ENCODE measurements around the gene ETV5.

ETV5 gene

DNA sequence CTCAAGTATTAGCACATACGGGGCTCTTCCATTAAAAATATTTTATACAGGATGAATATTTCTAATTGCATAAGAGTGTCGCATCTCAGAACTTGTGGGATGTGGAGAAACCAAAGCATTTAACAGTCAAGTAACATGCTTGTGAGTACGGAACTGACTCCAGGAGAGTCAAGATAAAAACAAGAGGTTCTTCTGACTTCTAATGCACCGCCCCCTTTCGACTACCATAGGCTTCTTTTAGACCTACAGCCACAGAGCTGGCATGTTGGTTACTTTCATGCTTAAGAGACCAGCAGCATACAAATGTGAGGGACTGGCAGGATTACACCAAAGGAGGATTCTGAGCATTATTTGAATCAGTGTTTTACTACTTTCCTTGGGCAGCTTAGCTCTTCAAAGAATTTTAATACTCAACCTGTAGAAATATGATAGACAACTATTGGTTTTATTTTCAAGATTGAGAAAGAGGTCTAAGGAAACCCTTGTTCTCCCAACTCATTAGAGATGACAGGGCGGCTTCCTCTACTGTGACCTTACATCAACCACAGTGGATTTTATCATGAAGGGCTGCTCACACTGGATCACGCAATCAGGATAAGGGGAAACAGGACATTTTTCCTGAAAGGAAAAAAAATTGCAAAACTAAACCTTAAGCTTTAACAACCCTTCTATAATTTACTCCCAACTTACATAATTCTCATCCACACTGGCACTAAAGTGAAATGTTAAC is 14.0 kb downstream of the ETV5 start:
- no peak for DNase-seq

GRCh38 chr3:186094271-186094670 is 14.6 kb downstream of the ETV5 start:
- no peak for DNase-seq

DNA sequence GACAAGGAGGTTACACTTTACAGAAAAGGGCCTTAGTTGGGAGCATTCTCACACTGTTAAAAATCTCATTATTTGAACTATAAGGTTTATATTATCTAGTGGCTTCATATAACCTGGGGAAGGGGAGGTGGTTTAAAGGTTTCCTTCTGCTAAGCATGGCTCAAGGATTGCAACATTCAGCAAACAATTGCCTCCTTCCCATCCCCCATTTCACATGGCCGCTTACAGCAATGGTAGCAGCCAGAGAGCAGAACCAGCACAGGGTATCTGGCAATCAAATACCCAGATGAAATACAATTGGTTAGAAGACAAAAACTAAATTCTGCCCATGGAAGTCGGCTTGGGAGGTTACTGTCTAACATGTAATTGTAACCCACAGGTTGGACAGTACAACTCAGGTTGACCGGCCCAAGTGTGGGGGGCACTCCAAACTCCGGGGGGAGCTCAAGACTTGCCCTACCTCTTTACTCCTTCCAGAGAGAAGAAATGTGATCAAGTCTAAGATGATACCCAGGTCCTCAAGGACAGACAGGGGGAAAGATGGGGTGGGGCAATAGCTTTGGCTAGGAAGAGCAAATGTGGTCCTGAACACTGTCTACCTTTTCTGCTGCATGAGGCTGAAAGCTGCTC is 15.5 kb downstream of the ETV5 start:
- DNase-seq = no peak

DNA sequence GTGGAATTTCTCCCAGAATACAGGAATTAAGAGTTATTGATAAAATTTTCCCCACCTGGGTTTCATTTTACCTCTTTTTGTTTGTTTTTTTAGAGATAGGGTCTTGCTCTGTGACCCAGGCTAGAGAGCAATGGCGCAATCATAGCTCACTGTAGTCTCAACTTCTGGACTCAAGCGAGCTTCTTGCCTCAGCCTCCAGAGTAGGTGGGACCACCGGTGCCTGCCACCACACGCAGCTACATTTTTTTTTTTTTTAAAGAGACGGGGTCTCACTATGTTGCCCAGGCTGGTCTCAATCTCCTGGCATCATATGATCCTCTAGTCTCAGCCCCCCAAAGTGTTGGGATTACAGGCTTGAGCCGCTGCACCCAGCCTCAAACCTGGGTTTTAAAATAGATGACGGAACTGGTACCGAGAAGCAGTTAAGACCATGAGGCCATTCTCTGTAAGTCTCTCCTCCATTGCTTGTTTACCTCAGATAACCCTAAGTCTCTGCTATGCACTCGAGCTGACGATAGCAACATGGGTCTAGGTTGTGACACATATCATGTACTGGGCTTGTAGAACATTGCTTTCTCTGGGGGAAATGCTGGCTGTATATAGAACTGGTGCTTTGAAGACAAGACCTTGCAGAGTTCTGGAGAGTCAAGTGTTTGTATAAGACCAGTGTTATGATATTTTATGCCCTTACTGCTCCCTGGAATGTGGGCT is 16.4 kb downstream of the ETV5 start:
- no peak for DNase-seq

DNA sequence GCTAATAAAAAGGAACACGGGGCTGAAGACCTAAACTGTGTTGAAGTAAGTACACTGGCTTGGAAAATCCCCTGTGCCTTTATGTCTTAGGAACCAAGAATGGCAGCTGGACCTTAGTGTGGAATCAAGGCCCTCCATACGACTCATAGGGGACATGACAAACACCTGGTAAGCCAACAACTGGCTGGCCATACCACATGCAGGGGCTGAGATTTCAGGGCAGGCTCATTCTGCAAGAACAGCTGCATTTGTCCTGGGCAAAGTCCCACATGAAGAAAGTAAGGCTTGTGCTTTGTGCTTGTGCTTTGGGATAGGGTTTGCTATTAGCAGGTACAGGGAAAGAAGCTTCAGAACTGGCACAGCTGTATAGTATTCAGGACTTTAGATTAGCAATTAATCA is 18.0 kb downstream of the ETV5 start:
- DNase-seq = no peak

DNA sequence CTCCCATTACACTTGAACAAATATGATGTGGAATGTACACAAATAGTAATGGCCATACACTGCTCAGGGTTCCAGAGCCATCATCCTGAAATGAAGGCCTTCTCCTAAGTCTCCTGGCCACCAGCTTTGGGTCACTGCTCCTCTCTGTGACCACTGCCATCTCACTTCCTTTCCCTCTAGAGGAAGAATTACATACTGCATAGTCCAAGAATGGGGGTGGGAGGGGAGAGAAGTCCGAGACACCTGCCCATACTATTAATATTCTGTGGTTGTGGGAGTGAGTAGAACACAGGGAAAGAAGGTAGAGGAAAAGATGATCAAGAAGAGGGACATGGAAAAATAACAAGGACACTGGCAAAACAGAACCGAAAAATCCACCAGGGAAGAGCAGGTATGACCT is 20.6 kb downstream of the ETV5 start:
- DNase-seq = no peak

DNA sequence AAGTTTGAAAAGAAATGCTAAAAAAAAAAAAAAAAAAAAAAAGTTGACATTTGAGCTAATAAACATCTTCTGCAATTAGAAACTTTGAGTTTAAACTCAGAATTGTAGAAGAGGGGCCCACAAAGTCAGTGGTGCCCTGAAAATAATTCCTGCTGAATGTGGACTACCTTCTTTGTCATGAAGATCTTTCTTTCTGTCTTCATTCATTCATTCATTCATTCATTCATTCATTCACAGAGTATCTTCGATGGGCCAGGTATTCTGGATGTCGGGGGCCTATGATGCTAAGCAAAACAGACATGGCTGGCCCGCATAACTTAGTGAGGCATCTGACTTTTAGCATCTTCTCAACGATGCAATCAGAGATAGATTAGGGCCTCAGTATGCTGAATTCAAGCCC is 24.6 kb downstream of the ETV5 start:
- no peak for DNase-seq

- peak; percentile 37 for DNase-seq
Observed at GRCh38 chr3:186083746-186084145, 25.1 kb downstream of the ETV5 start.

DNA sequence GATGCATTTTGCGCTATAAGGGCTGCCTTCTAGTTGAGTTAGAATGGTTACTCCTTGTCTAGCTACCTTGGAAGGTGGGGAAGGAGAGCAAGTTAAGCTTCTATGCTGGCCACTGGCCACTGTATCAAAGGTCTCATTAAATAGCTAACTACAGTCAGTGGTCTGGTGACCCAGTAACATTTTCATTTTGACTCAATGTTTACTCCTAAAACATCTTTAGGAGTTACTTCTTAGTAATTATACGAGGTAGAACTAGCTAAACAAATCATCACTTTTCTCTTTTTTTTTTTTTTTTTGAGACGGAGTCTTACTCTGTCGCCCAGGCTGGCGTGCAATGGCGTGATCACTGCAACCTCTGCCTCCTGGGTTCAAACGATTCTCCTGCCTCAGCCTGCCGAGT is 26.7 kb downstream of the ETV5 start:
- no peak for DNase-seq

GRCh38 chr3:186081678-186082077 is 27.2 kb downstream of the ETV5 start:
- no peak for DNase-seq

- no peak for DNase-seq
Observed at GRCh38 chr3:186080849-186081438, 27.9 kb downstream of the ETV5 start.

DNA sequence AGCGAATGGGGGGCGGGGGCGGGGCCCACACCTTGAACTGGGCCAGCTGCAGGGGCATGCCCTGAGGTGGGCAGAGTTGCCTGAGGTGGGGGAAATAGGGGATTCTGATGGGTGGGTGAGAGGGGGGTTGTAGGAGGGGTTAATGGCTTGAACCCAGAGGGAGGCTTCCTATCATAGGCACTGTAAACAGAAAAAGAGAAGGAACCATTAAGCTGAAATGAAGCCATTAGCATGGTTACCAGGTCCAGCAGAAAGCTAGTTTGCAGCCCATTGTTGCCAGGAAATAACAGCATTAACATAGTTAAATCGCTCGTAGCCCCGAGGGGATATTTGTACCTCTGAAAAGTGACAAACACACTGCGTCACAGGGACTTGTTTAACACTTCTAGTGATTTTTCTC is 29.0 kb downstream of the ETV5 start:
- no peak for DNase-seq

- DNase-seq = no peak
Observed at GRCh38 chr3:186077466-186077865, 31.4 kb downstream of the ETV5 start.

DNA sequence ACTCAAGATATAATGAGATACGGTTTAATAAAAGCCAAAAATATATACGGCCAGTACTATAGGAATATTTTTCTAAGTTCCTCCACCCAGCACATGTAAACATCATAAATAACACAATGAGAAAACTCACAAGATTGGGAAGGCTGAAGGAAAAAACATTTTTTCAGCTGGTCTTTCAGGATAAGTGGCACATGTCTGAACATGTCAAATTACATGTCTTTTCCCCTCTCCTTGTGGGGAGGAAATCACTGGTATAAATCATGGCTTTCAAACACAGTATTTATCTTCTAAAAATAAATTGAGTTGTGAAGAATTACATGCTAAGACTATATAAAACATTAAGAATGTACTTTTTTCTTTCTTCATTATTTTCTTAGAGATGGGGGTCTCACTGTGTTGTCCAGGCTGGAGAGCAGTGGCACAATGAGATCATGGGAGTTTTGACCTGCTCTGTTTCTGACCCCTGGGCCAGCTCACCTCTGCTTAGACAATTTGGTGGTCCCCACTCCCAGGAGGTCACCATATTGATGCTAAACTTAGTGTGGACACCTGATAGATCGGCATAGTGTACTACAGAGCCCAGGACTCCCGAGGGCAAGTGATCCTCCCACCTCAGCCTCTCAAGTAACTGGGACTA is 32.8 kb downstream of the ETV5 start:
- no peak for DNase-seq

GRCh38 chr3:186075489-186075888 is 33.4 kb downstream of the ETV5 start:
- DNase-seq = no peak

DNA sequence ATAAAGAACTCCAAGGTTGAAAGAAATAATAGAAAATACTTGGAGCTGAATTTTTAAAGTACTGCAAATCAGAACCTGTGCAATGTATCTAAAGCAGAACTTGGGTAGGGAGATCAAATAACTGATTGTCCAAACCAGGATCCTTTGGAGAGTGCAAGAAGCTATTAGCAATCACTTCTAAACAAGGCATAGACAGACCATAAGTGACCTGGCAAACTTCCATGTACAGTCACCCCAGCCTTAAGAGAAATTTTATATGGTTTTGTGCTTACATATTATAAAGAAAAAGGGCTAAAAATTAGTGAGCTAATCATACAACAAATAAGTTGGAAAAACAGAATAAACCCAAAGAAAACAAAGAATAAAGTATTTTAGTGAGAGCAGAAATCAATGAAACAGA is 35.2 kb downstream of the ETV5 start:
- DNase-seq = no peak

GRCh38 chr3:186070996-186071395 is 37.9 kb downstream of the ETV5 start:
- no peak for DNase-seq

DNA sequence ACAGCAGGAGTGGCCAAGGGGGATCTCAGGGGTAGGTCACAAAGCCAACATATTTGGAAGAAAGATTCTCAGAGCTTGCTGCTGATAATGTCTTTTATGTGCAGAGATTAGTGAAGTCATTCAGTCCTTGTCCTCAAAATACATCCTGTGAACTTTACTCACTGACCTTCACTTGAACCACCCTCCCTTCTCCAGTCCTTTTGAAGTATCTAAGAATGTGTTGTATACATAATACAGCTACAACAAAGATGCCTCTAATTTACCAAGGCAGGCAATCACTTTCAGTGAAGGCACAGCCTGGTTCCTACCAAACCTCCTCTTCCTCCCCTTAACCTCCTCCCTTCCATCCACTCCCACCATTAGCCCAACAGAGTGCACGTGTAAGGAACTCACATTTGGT is 38.3 kb downstream of the ETV5 start:
- no peak for DNase-seq

GRCh38 chr3:186070133-186070532 is 38.8 kb downstream of the ETV5 start:
- no peak for DNase-seq

- no peak for DNase-seq
Observed at GRCh38 chr3:186069199-186069598, 39.7 kb downstream of the ETV5 start.

DNA sequence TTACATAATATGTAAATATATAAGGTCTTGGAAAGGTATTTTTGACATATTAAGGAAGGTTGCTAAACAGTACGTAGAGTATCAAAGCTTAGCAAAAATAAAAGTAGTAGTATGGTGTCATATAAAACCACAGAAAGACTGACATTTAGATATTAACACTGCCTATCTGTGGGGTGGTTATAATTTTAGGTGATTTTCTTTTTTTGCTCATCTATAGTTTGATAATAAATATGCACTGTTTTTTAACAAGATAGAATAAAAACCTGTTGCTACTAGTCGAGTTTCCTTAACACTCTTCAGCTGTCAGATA is 40.7 kb downstream of the ETV5 start:
- DNase-seq = no peak

GRCh38 chr3:186067360-186068242 is 41.3 kb downstream of the ETV5 start:
- DNase-seq = no peak

DNA sequence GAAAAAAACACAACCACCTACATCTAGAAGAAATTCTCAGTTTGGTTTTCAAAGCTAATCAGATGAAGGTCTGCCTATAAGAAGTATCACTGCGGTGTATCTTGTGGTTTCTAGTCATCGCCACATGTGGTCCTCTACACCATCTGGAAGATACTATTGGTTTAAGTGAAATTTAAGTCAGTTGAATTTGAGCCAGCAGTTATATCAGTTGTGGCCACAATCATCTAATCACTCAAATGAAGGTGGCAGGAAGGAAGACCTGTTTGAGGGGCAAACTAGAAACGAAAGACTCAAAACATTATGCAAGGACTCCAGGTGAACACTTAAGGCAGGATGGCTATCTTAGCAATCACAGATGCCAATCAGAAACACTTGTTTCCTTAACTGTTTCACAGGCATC is 48.7 kb downstream of the ETV5 start:
- DNase-seq = no peak

Measured in GDM1 (cell line).